CD4-positive, alpha-beta memory T cell (primary cell): ENCODE measurements around the gene PLEKHF1. TPM values are rescaled to one million over a fixed set of nuclear protein-coding genes. Genes with fewer than 3 reads are reported as not detected.

Experiments
- CTCF ChIA-PET: fragments of 350-600 bp; sonication (Branson Sonifier 250); formaldehyde crosslinking; loops from one replicate; lab custom pipeline; 2021; ENCODE audit warnings: inconsistent platforms; ENCODE audit not compliant: partially characterized antibody; lab: Charles Lee
- POLR2A ChIA-PET: fragments of 350-600 bp; sonication (Branson Sonifier 250); formaldehyde crosslinking; loops from one replicate; lab custom pipeline; 2021; ENCODE audit not compliant: partially characterized antibody; lab: Charles Lee
- DNase-seq, 5 donors: peaks; one replicate each; pipeline versions ENCODE4 v3.0.0 to v3.0.0-alpha.2; 2020 to 2022; ENCODE audit warnings: mixed read lengths in 1 of 5
- H3K27ac ChIP-seq: one replicate; pipeline ENCODE4 v1.7.0; 2013; ENCODE audit warnings: low read depth, low read length
- H3K27me3 ChIP-seq: 2 replicates; pipeline ENCODE4 v1.7.0; 2013; ENCODE audit warnings: mild to moderate bottlenecking, low read length, moderate library complexity; ENCODE audit not compliant: insufficient read depth
- H3K36me3 ChIP-seq: 2 replicates; pipeline ENCODE4 v1.7.0; 2013; ENCODE audit warnings: mild to moderate bottlenecking, low read length, moderate library complexity; ENCODE audit not compliant: insufficient read depth
- H3K4me1 ChIP-seq: 2 replicates; pipeline ENCODE4 v1.7.0; 2013; ENCODE audit warnings: mild to moderate bottlenecking, low read length, moderate library complexity; ENCODE audit not compliant: insufficient read depth
- H3K4me3 ChIP-seq, 2 donors: one replicate each; pipeline ENCODE4 v1.7.0; 2013; ENCODE audit warnings: low read length in 2 of 2, mild to moderate bottlenecking in 1 of 2
- H3K9me3 ChIP-seq, 2 donors: one replicate each; pipeline ENCODE4 v1.7.0; 2013; ENCODE audit warnings: low read length in 2 of 2, control low read depth in 1 of 2; ENCODE audit not compliant: control insufficient read depth in 1 of 2
- H3K27ac Mint-ChIP-seq, 7 donors: one replicate each; pipeline ENCODE4 v1.8.0; 2020 to 2021; ENCODE audit warnings: mixed read lengths in 7 of 7, mild to moderate bottlenecking in 6 of 7, inconsistent platforms in 3 of 7, moderate library complexity in 3 of 7
- H3K27me3 Mint-ChIP-seq, 2 donors: one replicate each; pipeline ENCODE4 v1.8.0; 2020 to 2021; ENCODE audit warnings: mixed read lengths in 2 of 2
- H3K36me3 Mint-ChIP-seq, 2 donors: one replicate each; pipeline ENCODE4 v1.8.0; 2020 to 2021; ENCODE audit warnings: mixed read lengths in 2 of 2, inconsistent platforms in 1 of 2, mild to moderate bottlenecking in 1 of 2
- H3K4me1 Mint-ChIP-seq, 4 donors: one replicate each; pipeline ENCODE4 v1.8.0; 2020 to 2021; ENCODE audit warnings: mixed read lengths in 4 of 4, mild to moderate bottlenecking in 1 of 4
- H3K4me3 Mint-ChIP-seq, 8 donors: one replicate each; pipeline ENCODE4 v1.8.0; 2020 to 2021; ENCODE audit warnings: mixed read lengths in 8 of 8, mild to moderate bottlenecking in 7 of 8, moderate library complexity in 6 of 8, inconsistent platforms in 3 of 8
- H3K9me3 Mint-ChIP-seq, 8 donors: one replicate each; pipeline ENCODE4 v1.8.0; 2020 to 2021; ENCODE audit warnings: mixed read lengths in 8 of 8, mild to moderate bottlenecking in 5 of 8, inconsistent platforms in 3 of 8, moderate library complexity in 1 of 8
- intact Hi-C: fragments of 100-400 bp; cut with micrococcal nuclease; formaldehyde crosslinking; loops from one replicate; pipeline ENCODE4 v1.15.1; 2023
- polyA plus RNA-seq, 2 donors: library from polyadenylated mRNA; unstranded; fragments of 300-500 nt; fragmentation: Illumina TruSeq; gene quantifications; one replicate each; pipeline ENCODE4 v1.2.3, GENCODE V29; 2021
- total RNA-seq, 2 experiments: library from RNA; stranded (reverse); gene quantifications; one replicate each; pipeline ENCODE4 v1.2.3, GENCODE V29; 2021

Gene PLEKHF1
- total and polyA plus RNA-seq, 4 experiments from 2014 or later, result 15.3 to 36.0 (median 31.8) TPM

- no peaks in the 10 kb centered on the region for H3K27me3 ChIP-seq
- Mint-ChIP-seq H3K27me3 (no peaks in the 10 kb centered on the region), H3K36me3 (peaks cover 0 to 4% of the 10 kb centered on the region in 2 donors), H3K4me1 (peaks cover 40 to 56% (median 47%) of the 10 kb centered on the region in 4 donors), H3K9me3 (peaks cover 0 to 2% (median 0%) of the 10 kb centered on the region in 8 donors), H3K4me3 (peak overlapping the region in 7 of 8 donors; percentile 23 to 80 (median 56)), H3K27ac (peak overlapping the region in 6 of 7 donors; percentile 53 to 88 (median 70))
- ChIA-PET CTCF (interaction anchor here (1.2 to 10.2 kb wide), 7 partner anchors 11 to 73 kb away, joined by 3 to 88 read pairs (median 16); partner anchors contain the start of genes PLEKHF1 and POP4), POLR2A (interaction anchor here (1.3 to 8.6 kb wide), 7 partner anchors 12 to 95 kb away, joined by 3 to 93 read pairs (median 11); partner anchors contain the start of genes C19orf12, PLEKHF1 and POP4)
- DNase-seq, result no peak
- H3K4me1 ChIP-seq, result peaks cover 52% of the 10 kb centered on the region
- intact Hi-C loops, result no loop called here
- no peak overlapping the region for H3K27ac ChIP-seq
- H3K9me3 ChIP-seq, result no peaks in the 10 kb centered on the region
- H3K36me3 ChIP-seq, result peaks cover 2% of the 10 kb centered on the region
- no peak overlapping the region for H3K4me3 ChIP-seq
Observed at GRCh38 chr19:29620931-29621351, 44.3 kb upstream of the PLEKHF1 start.

- H3K27ac ChIP-seq, result peak overlapping the region; percentile 35
- peaks cover 52% of the 10 kb centered on the region for H3K4me1 ChIP-seq
- DNase-seq, result peak; percentile 22 to 55 (median 36)
- intact Hi-C loops, result no loop called here
- Mint-ChIP-seq H3K27ac (peak overlapping the region; percentile 73 to 94 (median 91)), H3K4me3 (peak overlapping the region in 7 of 8 donors; percentile 19 to 85 (median 71)), H3K36me3 (no peaks in the 10 kb centered on the region), H3K9me3 (peaks cover 0 to 2% (median 0%) of the 10 kb centered on the region in 8 donors), H3K27me3 (no peaks in the 10 kb centered on the region), H3K4me1 (peaks cover 40 to 56% (median 47%) of the 10 kb centered on the region in 4 donors)
- CTCF ChIA-PET, result interaction anchor here (1.0 to 10.2 kb wide), 11 partner anchors 12 to 249 kb away, joined by 3 to 88 read pairs (median 4); partner anchors contain the start of genes C19orf12, PLEKHF1 and POP4
- no peak overlapping the region for H3K4me3 ChIP-seq
- POLR2A ChIA-PET, result interaction anchor here (0.6 to 8.6 kb wide), 14 partner anchors 11 to 339 kb away, joined by 3 to 93 read pairs (median 9); partner anchors contain the start of genes C19orf12, PLEKHF1 and POP4
- H3K9me3 ChIP-seq, result no peaks in the 10 kb centered on the region
- no peaks in the 10 kb centered on the region for H3K36me3 ChIP-seq
- no peaks in the 10 kb centered on the region for H3K27me3 ChIP-seq
Observed at GRCh38 chr19:29622166-29623070, 42.8 kb upstream of the PLEKHF1 start.

- peak overlapping the region; percentile 48 for H3K27ac ChIP-seq
- Mint-ChIP-seq H3K4me1 (peaks cover 40 to 56% (median 47%) of the 10 kb centered on the region in 4 donors), H3K9me3 (peaks cover 0 to 2% (median 0%) of the 10 kb centered on the region in 8 donors), H3K4me3 (peak overlapping the region; percentile 71 to 85 (median 76)), H3K36me3 (no peaks in the 10 kb centered on the region), H3K27me3 (no peaks in the 10 kb centered on the region), H3K27ac (peak overlapping the region; percentile 73 to 93 (median 89))
- no peaks in the 10 kb centered on the region for H3K9me3 ChIP-seq
- H3K27me3 ChIP-seq, result no peaks in the 10 kb centered on the region
- intact Hi-C loops, result no loop called here
- ChIA-PET CTCF (interaction anchor here (0.6 to 10.2 kb wide), 11 partner anchors 14 to 248 kb away, joined by 3 to 88 read pairs (median 4); partner anchors contain the start of genes C19orf12, PLEKHF1 and POP4), POLR2A (interaction anchor here (0.6 to 8.6 kb wide), 13 partner anchors 9 to 319 kb away, joined by 3 to 93 read pairs (median 3); partner anchors contain the start of genes C19orf12, PLEKHF1 and POP4)
- H3K36me3 ChIP-seq, result no peaks in the 10 kb centered on the region
- peak overlapping the region in 1 of 2 donors; percentile 18 for H3K4me3 ChIP-seq
- peak in 3 of 5 donors; percentile 19 to 23 (median 22) for DNase-seq
- H3K4me1 ChIP-seq, result peaks cover 52% of the 10 kb centered on the region
Observed at GRCh38 chr19:29623726-29624488, 41.4 kb upstream of the PLEKHF1 start.

GRCh38 chr19:29624489-29625185 lies 40.6 kb upstream of the PLEKHF1 start:
- Histone ChIP-seq H3K36me3 (no peaks in the 10 kb centered on the region), H3K27me3 (no peaks in the 10 kb centered on the region), H3K27ac (peak overlapping the region; percentile 48), H3K9me3 (no peaks in the 10 kb centered on the region), H3K4me1 (peaks cover 52% of the 10 kb centered on the region), H3K4me3 (peak overlapping the region in 1 of 2 donors; percentile 18)
- ChIA-PET CTCF (interaction anchor here (1.0 to 10.2 kb wide), 6 partner anchors 14 to 91 kb away, joined by 3 to 88 read pairs (median 9); partner anchors contain the start of genes PLEKHF1 and POP4), POLR2A (interaction anchor here (0.6 to 8.6 kb wide), 10 partner anchors 10 to 318 kb away, joined by 3 to 93 read pairs (median 4); partner anchors contain the start of genes PLEKHF1 and POP4)
- peaks cover 40 to 56% (median 47%) of the 10 kb centered on the region in 4 donors for H3K4me1 Mint-ChIP-seq
- H3K36me3 Mint-ChIP-seq, result no peaks in the 10 kb centered on the region
- H3K4me3 Mint-ChIP-seq, result peak overlapping the region; percentile 71 to 85 (median 76)
- H3K27me3 Mint-ChIP-seq, result no peaks in the 10 kb centered on the region
- peak overlapping the region; percentile 73 to 93 (median 89) for H3K27ac Mint-ChIP-seq
- DNase-seq, result no peak
- intact Hi-C loops, result no loop called here
- peaks cover 0 to 2% (median 0%) of the 10 kb centered on the region in 8 donors for H3K9me3 Mint-ChIP-seq

GRCh38 chr19:29625186-29625651 lies 40.0 kb upstream of the PLEKHF1 start:
- POLR2A ChIA-PET, result interaction anchor here (0.9 to 8.6 kb wide), 5 partner anchors 14 to 220 kb away, joined by 3 to 93 read pairs (median 19); partner anchors contain the start of genes PLEKHF1 and POP4
- peaks cover 52% of the 10 kb centered on the region for H3K4me1 ChIP-seq

More at GRCh38 chr19:29625186-29625651, 40.0 kb upstream of the PLEKHF1 start:
- Histone ChIP-seq H3K9me3 (no peaks in the 10 kb centered on the region), H3K4me3 (no peak overlapping the region), H3K36me3 (no peaks in the 10 kb centered on the region), H3K27ac (no peak overlapping the region), H3K27me3 (no peaks in the 10 kb centered on the region)
- intact Hi-C loops, result no loop called here
- H3K9me3 Mint-ChIP-seq, result peaks cover 0 to 2% (median 0%) of the 10 kb centered on the region in 8 donors
- peak overlapping the region in 3 of 7 donors; percentile 13 to 55 (median 18) for H3K27ac Mint-ChIP-seq
- H3K27me3 Mint-ChIP-seq, result no peaks in the 10 kb centered on the region
- peaks cover 39 to 50% (median 47%) of the 10 kb centered on the region in 4 donors for H3K4me1 Mint-ChIP-seq
- CTCF ChIA-PET, result interaction anchor here (1.0 to 10.2 kb wide), 4 partner anchors 15 to 91 kb away, joined by 3 to 88 read pairs (median 42); partner anchors contain the start of gene PLEKHF1
- H3K36me3 Mint-ChIP-seq, result no peaks in the 10 kb centered on the region
- no peak for DNase-seq
- H3K4me3 Mint-ChIP-seq, result no peak overlapping the region
